Endothelial cell (in vitro differentiated cells): Measurements from ENCODE around the gene FBN2. TPM values are rescaled to one million over a fixed set of nuclear protein-coding genes. Genes with fewer than 3 reads are reported as not detected.

Source experiments
- DNase-seq: peaks from one replicate; pipeline ENCODE4 v3.0.0; 2021; ENCODE audit warnings: low spot score
- H3K27ac Mint-ChIP-seq: one replicate; pipeline ENCODE4 v1.8.0; 2021; ENCODE audit warnings: mixed read lengths, inconsistent platforms; ENCODE audit not compliant: unreplicated experiment
- H3K27me3 Mint-ChIP-seq: one replicate; pipeline ENCODE4 v1.8.0; 2021; ENCODE audit warnings: mild to moderate bottlenecking, moderate library complexity, mixed read lengths, inconsistent platforms; ENCODE audit not compliant: unreplicated experiment
- H3K36me3 Mint-ChIP-seq: one replicate; pipeline ENCODE4 v1.8.0; 2021; ENCODE audit warnings: mild to moderate bottlenecking, low read depth, mixed read lengths, inconsistent platforms; ENCODE audit not compliant: unreplicated experiment
- H3K4me1 Mint-ChIP-seq: one replicate; pipeline ENCODE4 v1.8.0; 2021; ENCODE audit warnings: mild to moderate bottlenecking, mixed read lengths, inconsistent platforms; ENCODE audit not compliant: unreplicated experiment
- H3K4me3 Mint-ChIP-seq: one replicate; pipeline ENCODE4 v1.8.0; 2021; ENCODE audit warnings: mild to moderate bottlenecking, mixed read lengths, inconsistent platforms; ENCODE audit not compliant: unreplicated experiment
- H3K9me3 Mint-ChIP-seq: one replicate; pipeline ENCODE4 v1.8.0; 2021; ENCODE audit warnings: mixed read lengths, inconsistent platforms; ENCODE audit not compliant: unreplicated experiment
- CTCF ChIP-seq: fragments of 200-600 bp; sonication (generic); IDR thresholded peaks from one replicate; pipeline ENCODE4 v1.5.0; 2021; ENCODE audit warnings: antibody characterized with exemption; ENCODE audit not compliant: unreplicated experiment
- total RNA-seq: library from RNA; stranded (reverse); fragmentation: NEBNext Ultra II Directional; extraction: Animal tissue kit (Norgen Biotek cat#: 25700); gene quantifications from one replicate; pipeline ENCODE4 v1.2.1, GENCODE V29; 2021; ENCODE audit not compliant: unreplicated experiment

FBN2 gene
- total RNA-seq, 1 donor from 2014 or later, result 106 TPM

- no peak overlapping the region for H3K4me3 Mint-ChIP-seq
- no peaks in the 10 kb centered on the region for H3K9me3 Mint-ChIP-seq
- H3K27me3 Mint-ChIP-seq, result peaks cover 2% of the 10 kb centered on the region
- no peak for DNase-seq
- no peak overlapping the region for H3K27ac Mint-ChIP-seq
- H3K36me3 Mint-ChIP-seq, result peaks cover 9% of the 10 kb centered on the region
- H3K4me1 Mint-ChIP-seq, result peaks cover 10% of the 10 kb centered on the region
- no peak for TF ChIP-seq CTCF
Measured at GRCh38 chr5:128532776-128533175, 5.3 kb downstream of the FBN2 start.

GRCh38 chr5:128532127-128532526 lies 5.9 kb downstream of the FBN2 start:
- H3K36me3 Mint-ChIP-seq, result peaks cover 12% of the 10 kb centered on the region
- H3K4me3 Mint-ChIP-seq, result no peak overlapping the region
- H3K4me1 Mint-ChIP-seq, result peaks cover 10% of the 10 kb centered on the region
- no peak for DNase-seq
- no peak for TF ChIP-seq CTCF
- peaks cover 2% of the 10 kb centered on the region for H3K27me3 Mint-ChIP-seq
- H3K27ac Mint-ChIP-seq, result no peak overlapping the region
- H3K9me3 Mint-ChIP-seq, result no peaks in the 10 kb centered on the region

GRCh38 chr5:128528637-128529255 lies 9.3 kb downstream of the FBN2 start:
- Mint-ChIP-seq H3K27ac (no peak overlapping the region), H3K4me1 (no peaks in the 10 kb centered on the region), H3K36me3 (peaks cover 13% of the 10 kb centered on the region), H3K27me3 (peaks cover under 1% of the 10 kb centered on the region), H3K9me3 (no peaks in the 10 kb centered on the region), H3K4me3 (no peak overlapping the region)
- no peak for TF ChIP-seq CTCF
- no peak for DNase-seq

DNA sequence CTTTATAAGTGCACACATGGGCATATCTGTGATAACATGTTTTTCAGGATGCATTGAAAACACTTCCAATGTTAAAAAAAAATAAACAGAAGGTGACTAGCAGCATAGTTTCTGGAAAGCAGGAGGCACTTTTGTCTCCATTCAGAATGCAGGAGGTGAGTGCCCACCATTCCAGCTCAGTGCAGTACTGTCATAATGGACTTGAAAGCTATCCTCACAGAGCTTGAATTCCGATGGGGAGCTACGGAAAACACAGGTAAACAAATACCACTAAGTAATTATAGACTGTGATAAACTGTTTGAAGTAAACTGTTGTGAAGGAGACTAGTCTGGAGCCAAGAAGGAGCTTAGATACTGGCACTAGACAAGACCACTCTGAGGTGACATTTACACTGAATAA lies 9.9 kb downstream of the FBN2 start:
- H3K4me1 Mint-ChIP-seq, result no peaks in the 10 kb centered on the region
- H3K36me3 Mint-ChIP-seq, result peaks cover 13% of the 10 kb centered on the region
- H3K27ac Mint-ChIP-seq, result no peak overlapping the region
- peaks cover 3% of the 10 kb centered on the region for H3K27me3 Mint-ChIP-seq
- DNase-seq, result no peak
- H3K9me3 Mint-ChIP-seq, result no peaks in the 10 kb centered on the region
- H3K4me3 Mint-ChIP-seq, result no peak overlapping the region
- TF ChIP-seq CTCF, result no peak

- Mint-ChIP-seq H3K4me1 (no peaks in the 10 kb centered on the region), H3K9me3 (no peaks in the 10 kb centered on the region), H3K4me3 (no peak overlapping the region), H3K36me3 (peaks cover 18% of the 10 kb centered on the region), H3K27me3 (peaks cover 3% of the 10 kb centered on the region), H3K27ac (no peak overlapping the region)
- no peak for DNase-seq
- no peak for TF ChIP-seq CTCF
Measured at GRCh38 chr5:128527077-128527476, 11.0 kb downstream of the FBN2 start.
